ENCODE data around the gene CSNK1G3.

Gene CSNK1G3

GRCh38 chr5:123651234-123651633 lies 139.3 kb downstream of the CSNK1G3 start:
- DNase-seq = no peak

- no peak for DNase-seq
Measured at GRCh38 chr5:123659011-123659410, 147.0 kb downstream of the CSNK1G3 start.

DNA sequence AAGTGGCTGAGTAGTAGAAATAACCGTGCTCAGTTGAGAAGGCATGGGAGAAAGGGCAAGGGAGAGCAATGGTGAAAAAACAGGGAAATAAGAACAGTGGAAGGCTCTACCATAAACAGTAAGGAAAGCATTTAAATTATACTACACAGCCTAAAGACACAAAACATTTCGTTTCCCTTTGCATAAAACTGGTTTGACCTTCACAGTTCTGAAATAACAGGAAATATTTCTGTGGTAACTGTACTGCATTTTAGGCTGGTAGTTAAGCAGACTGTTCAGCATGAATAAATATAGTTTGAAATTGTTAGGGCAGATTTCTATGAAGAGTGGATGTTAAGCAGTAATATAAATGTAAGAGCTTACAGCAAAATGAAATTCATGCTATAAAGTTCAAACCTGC lies 147.5 kb downstream of the CSNK1G3 start:
- DNase-seq = no peak

DNA sequence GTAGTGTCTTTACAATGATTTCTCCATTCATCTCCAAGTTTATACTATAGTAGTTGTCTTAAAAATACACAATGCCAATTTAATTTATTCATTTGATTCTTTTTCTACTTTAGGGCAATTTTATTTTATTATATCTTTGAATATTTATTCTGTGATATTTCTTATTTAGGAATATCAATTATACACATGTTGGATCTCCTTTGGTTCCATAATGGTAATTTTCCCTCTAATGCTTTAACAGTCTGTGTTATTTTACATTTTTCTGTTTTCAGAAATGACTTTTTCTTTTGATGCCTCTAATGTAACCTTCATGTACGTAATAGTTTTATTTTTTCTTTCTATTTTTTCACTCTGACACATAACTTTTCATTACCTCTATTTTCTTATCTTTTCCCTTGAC lies 153.0 kb downstream of the CSNK1G3 start:
- no peak for DNase-seq

DNA sequence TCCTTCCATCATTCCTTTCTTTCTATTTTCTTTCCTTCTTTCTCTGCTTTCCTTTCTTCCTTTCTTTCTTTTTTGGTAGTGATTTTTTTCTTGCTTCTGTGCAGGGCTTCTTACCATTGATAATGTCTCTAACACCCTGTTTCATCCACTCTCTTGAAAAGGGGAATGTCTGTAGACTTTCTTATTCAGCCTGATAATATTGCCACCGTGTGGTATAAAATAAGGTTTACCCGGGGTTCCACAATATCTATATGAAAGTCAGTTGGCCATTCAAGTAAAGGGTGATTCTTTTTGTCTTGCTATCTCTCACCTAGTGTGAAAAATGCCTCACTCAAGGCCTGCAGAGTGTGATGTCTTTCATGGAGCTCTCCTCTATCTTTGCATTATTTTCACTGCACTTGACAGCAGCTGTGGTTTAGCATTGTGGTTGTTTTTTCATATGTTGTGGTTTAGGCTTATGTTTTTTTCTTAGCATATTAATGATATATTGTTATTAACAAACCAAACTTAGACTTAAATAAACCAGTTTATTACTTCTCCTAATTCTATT lies 153.9 kb downstream of the CSNK1G3 start:
- no peak for DNase-seq
